OCI-LY1 (cell line): Measurements from ENCODE around the gene ROR2.

Experiments used
- EZH2 ChIP-seq: fragments of 200-600 bp; sonication (generic), shearing (Covaris generic); IDR thresholded peaks from 2 replicates; pipeline ENCODE4 v1.8.0; 2017; ENCODE audit warnings: borderline replicate concordance, mixed run types, mild to moderate bottlenecking, antibody characterized with exemption, low read length, moderate library complexity, mixed read lengths
- TF ChIP-seq, protein P1 (sequence below): fragments of 200-600 bp; sonication (generic), shearing (Covaris generic); IDR thresholded peaks from 2 replicates; pipeline ENCODE4 v1.5.1; 2017; ENCODE audit warnings: mild to moderate bottlenecking, antibody characterized with exemption, low read length, moderate library complexity, mixed read lengths

DNA sequence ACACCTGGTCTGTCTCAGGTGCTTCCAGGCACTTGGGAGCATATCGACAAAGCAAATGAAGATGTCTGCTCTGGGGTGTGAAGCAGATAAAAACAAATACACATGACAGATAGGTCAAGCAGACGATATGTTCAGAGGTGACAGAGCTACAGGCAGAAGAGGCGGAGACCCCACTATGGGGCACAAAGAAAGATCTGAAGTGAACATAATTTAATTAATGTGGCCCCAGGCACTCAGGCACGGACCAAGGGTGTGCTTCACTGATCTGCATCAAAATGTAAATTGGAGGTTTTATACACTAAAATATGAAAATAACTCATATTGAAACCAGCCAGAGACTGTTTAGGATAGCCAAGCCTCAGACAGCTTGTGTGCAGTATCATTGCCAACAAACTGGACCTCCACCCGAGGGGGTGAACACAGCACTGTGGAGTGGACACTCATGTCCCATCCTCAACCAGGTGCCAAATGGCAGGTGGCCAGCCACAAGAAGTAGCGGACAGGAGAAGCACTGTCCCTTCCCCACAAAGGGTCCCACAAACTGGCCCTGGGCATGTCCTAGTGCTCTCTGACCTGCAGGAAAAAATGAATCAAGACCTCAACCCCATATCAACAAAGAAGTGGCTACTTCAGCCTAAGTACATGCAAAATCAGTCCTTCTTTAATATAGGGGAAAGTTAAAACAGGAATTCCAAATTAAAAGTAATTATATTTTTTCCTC lies 29.2 kb downstream of the ROR2 start:
- no peak for TF ChIP-seq EZH2
- TF ChIP-seq, protein P1, sequence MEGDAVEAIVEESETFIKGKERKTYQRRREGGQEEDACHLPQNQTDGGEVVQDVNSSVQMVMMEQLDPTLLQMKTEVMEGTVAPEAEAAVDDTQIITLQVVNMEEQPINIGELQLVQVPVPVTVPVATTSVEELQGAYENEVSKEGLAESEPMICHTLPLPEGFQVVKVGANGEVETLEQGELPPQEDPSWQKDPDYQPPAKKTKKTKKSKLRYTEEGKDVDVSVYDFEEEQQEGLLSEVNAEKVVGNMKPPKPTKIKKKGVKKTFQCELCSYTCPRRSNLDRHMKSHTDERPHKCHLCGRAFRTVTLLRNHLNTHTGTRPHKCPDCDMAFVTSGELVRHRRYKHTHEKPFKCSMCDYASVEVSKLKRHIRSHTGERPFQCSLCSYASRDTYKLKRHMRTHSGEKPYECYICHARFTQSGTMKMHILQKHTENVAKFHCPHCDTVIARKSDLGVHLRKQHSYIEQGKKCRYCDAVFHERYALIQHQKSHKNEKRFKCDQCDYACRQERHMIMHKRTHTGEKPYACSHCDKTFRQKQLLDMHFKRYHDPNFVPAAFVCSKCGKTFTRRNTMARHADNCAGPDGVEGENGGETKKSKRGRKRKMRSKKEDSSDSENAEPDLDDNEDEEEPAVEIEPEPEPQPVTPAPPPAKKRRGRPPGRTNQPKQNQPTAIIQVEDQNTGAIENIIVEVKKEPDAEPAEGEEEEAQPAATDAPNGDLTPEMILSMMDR: no peak
